ENCODE results near the gene SPINT3.

GRCh38 chr20:45539382-45539781 lies 24.0 kb upstream of the SPINT3 start, which contains the start of gene WFDC6:
- TF ChIP-seq CTCF (IDR thresholded peaks at IDR 0.05) = no peak
- no peak for TF ChIP-seq REST (IDR thresholded peaks at IDR 0.05; ENCODE audit: insufficient read depth in 1 of 2, low read depth in 2 of 2, low read length in 1 of 2)
- no peak for TF ChIP-seq POLR2AphosphoS5 (IDR thresholded peaks at IDR 0.05; ENCODE audit: low read depth, low read length)
- no peak for TF ChIP-seq SIN3A (IDR thresholded peaks at IDR 0.05; ENCODE audit: borderline replicate concordance, insufficient read depth, low read depth, low read length)
- no peak for TF ChIP-seq TCF7L2 (IDR thresholded peaks at IDR 0.05; ENCODE audit: low read depth, low read length)
